Activated CD4-positive, alpha-beta T cell treated with anti-CD3 and anti-CD28 coated beads, Interleukin-2, amount 50 U/mL, for 16 hours (primary cell): ENCODE results near the gene SLIT1.

Experiments
- DNase-seq: peaks from one replicate; pipeline ENCODE4 v3.0.0-alpha.2; 2020

SLIT1 gene

DNA sequence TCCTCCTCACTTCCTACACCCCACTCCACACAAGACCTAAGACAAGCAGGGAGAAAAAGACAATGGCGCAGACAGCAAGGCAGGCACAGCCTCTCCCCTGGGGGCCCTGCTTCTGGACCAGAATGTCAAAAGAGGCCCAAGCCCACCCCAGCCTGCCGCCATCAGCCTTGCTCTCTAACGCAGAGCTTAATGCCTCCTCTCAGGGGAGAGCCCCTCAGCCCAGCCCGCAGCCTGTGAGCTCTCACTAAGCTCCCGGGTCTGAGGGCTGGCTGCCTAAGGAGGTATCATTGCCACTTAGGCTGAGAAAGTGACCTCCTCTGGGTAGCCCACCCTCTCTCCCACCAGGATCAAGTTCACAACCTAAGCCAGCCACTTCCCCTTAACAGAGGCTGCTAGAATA, 16.7 kb downstream of the SLIT1 start:
- no peak for DNase-seq

DNA sequence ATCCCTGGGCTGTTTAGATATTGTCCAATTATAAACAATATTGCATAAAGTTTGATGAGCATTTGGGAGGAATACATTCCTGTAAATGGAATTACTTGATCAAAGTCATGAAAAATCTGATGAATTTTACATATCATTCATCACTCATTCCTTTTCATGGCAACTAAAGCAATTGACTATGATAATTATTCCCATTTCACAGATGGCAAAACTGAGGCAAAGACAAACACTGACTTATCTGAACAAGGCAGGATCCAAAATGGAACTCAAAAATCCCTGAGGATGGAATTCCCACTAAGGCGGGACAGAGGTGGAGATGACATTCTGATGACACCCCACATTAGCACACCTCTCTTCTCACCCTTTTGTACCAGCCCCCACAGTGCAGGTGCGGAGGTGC, 17.1 kb downstream of the SLIT1 start:
- no peak for DNase-seq

DNA sequence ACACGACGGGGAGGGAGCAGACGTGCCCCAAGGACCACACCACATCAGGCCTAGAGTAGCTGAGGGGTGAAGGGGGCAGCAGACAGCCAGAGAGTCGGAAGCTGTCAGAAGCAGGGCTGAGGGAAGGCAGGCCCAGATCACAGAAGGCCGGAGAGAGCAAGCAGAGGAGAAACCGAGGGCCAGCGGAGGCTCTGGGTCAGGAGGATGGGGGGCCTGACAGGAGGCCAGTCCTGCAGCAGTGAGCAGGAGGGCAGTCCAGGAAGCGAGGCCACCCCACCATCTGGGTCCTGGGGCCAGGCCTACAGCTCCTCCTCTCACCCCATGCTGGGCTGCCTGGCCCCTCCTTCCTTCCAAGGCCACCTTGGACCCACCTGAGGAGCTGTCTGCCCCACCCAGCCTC, 20.3 kb downstream of the SLIT1 start:
- no peak for DNase-seq

DNA sequence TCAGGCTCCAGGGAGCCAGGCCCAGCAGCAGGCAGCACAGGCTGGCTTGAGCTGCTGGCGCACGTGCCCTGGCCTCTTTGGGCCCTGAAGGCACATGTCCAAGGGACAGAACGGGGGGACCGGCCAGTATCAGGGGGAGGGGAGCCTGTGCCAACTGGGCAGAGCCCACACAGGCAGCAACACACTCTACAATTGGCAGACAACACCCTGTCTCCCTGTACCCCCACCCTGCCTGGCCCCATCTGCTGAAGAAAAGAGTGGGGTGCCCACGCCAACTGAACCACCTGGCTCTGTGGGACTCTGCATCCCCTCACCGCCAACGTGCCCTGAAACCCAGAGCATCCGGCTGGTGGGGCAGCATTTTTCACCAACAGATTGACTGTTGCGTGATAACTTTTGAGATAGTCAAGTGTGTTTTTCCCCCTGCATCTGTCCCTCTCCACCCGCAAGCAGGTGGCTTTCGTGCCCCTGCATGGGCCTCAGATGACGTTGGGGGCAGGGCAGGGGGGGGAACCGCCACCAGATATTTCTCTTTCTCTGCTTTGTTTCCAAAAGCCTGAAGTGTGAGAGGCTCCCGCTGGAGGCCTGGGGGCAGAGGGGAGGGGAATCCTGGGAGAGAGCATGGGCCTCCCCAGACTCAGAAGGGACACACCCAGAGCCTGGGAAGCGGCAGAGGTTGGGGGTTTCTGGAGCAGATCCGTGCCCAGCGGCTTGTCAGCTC, 21.8 kb downstream of the SLIT1 start:
- no peak for DNase-seq

DNA sequence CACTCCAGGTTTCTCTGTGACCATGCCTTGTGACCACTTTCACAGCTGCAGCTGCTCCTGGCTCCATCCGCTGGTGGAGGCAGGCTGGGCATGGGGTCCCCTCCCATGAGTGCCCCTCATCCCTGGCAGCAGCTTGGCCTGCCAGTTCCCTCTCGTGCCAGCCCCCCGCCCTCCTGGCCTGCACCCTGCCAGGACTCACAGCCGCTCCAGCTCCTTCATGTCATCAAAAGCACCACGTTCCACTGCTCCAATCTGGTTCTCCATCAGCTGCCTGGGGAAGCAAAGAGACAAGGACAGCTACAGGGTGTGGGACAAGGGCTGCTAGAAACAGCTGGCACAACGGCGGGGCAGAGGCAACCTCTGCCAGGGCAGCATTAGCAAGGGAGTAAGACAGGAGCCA, 22.6 kb downstream of the SLIT1 start:
- DNase-seq, result no peak

DNA sequence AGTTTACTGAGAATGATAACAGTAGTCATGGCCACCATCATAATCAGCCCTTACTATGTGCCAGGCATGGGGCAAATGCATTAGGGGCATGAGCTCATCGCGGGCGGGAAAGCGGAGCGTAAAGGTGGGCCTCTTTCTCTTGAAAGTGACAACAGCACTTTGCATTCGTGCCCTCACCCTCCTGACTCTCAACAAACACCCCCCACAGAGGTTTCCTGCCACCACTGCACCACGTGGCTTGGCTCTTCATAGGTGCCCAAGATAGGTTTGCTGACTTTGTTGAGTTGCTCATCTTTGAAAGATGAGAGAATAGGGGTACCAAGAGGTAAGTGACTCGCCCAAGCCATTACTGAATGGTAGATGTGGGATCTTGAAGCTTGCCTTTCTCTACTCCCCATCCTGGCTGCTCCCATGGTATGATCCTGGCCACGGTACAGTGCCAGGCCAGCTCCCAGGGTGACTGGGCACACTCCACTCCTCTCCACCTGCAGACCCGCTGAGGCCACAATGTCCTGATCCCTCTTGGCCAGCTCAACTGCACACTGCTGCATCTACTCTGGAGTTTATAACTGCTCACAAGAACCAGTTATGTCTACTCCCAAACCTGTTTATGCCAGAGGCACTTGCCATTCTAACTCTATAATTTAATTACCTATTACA, 26.0 kb downstream of the SLIT1 start:
- no peak for DNase-seq

DNA sequence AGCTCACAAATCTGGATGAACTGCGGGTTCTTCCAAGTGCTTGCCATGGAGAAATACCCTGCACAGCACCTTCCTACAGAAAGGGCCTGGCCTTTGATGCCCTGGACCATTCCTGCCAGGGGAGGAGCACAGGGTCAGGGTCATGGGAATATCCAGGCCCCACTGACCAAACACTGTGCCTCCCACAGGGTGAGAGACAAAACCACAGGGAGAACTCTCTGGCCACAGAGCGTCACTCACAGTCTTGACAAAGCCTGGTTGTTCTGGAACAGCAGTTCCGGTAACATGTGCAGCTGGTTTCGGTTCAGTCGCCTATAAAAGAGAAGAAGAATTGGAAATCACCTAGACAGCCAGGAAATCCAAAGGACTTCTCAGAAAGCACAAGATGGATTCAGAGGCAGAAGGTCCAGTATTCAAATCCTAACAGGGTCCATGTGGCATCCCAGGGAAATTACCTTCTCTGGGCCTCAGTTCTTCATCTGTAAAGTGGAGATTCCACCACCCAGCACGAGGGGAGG, 28.1 kb downstream of the SLIT1 start:
- DNase-seq, result no peak

DNA sequence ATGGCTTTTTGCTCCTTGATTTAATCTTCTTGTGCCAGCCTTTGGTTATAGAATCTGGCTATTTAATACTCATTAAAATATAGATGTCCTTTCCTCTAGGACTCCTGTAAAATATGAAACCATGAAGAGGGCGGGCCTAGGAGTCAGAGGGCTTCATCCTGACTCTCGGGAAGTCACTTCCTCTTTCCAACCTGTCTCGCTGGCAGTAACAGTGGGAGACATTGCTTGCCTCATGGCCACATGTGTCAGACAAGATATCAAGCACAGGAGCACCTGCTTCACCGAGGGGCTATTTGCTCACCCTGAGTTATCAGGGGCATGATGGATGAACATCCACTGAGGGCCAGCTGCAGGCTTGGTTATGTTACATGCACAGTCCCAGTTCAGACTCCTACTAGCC, 31.0 kb downstream of the SLIT1 start:
- DNase-seq, result no peak

DNA sequence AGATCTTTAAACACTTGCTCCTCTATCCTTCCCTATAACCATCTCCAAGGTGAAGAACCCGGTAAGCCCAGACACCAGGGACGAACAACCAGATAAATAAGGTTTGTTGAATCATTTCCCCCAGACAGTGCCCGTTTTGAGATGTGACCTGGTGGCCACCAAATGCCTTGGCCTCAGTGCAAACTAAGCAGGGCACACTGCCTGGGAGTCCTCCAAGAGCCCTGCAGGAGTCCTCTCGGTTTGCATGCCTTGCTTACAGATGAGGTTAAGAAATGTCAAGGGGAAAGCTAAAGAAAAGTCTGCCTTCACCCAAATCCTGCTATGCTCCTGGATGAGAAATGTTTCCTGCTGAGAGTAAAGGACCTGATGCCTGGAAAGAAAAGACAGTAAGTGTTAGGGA, 31.6 kb downstream of the SLIT1 start:
- DNase-seq, result no peak

DNA sequence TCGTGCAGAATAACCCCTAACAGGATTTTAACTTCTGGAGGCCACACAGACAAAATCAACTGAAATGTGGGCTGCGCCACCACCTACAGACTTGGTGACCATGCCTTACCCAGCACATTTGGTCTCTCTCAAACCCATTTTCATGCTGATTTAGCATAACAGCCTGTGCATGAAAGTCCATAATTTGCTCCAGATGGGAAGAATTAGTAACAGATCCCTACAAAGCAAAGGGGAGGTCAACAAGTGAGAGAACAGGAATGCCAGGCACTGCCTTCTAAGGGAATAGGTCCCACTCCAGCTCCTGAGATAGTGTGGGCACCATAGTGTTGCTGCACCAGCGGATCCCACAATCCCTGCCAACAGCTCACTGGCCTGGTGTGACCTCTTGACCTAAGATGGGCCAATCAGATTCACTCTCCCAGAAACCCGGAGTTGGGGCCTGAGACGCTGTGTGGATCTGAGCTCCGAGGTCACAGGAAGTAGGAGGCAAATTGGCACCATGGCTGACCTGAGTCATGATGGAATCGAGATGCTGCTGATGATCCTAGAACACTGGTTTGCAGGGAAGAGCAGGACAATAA, 32.4 kb downstream of the SLIT1 start:
- no peak for DNase-seq

DNA sequence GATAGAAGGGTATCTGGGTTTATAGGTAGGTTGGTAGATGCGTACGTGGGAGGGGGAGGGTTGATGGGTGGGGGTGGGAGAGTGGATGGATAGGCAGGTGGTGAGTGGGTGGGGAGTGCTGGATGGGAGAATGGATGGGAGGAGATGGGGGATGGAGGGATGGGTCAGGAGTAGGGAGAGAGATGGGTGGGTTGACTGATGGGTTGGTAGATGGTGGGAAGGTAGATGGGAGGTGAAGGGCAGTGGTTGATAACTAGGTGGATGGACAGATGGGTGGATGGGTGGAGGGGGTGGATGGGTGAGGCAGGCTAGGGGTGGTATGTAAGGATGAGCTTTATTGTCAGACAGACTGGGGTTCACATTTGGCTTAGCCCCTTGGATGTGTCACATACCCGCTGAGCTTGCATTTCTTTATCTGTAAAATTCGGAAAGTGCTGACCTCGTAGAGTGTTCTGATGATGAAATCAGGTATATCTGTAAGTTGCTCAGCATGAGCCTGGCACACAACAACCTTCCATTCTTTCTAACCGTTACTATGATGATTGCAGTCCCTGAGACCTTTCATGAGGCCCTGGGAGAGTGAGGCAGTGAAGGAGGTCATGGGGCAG, 34.3 kb downstream of the SLIT1 start:
- DNase-seq, result no peak

DNA sequence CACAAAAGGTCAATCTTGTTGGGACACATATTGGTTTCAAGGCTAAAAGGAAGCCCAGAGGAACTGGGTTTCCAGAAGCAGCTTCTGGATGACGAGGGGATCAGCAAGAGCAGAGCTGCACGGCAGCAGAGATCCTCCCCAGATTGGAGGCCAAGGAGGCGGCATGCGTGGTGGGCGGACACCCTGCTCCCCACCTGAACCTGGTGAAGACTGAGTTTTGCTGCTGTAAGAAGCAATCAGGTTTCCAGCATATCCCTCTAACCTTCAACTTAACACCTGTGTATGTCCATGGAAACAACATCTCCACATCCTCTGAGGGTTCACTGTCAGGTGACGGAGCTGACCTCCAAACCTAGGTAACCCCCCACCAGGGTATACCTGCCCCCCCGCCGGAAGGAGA, 35.1 kb downstream of the SLIT1 start:
- DNase-seq, result no peak

DNA sequence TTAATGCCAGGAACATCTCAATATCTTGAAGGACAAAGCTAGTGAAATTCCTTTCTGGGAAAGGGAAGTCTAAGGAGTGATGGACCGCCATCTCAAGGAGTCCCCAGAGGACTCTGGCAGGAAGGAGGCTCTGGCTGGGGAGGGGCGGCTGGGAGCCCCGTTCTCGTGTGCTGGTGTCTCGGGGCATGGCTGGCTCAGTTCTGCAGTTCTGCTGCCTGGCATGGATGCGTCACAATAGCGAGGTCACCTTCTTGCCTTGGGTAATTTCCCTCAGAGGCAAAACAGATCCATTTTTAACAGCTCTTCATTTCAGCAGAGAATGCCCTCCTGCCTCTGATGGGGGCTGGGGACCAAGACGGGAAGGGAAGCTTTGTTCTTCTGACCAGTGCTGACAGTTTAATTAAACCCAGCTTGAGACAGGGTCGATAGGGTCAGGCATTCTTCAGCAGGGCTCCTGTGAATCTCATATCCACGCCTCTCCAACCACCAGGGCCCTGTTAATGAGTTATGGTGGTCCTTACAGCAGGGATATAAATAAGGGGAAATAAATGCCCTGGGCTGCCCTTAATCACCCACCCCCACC, 35.7 kb downstream of the SLIT1 start:
- DNase-seq, result no peak

DNA sequence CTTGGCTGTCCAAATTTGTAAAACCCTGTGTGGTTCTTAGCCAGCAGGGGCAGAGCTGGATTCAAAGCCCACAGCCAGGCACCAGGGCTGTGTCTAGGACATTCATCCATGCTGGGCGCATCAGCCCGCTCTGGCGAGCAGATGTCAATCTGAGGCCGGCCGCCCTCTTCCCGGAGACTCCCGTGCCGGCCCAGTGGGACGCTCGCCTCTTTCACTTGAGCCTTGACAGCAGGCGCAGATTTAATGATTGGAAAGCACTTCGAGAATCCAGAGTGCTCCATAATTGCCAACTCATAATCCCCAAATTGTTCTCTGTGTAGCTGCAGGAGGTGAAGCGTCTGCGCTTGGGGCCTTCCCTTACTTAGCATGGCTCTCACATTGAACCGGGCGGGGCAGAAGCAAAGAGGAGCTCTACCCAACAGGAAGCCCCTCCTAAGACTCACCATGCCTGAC, 36.7 kb downstream of the SLIT1 start:
- no peak for DNase-seq

DNA sequence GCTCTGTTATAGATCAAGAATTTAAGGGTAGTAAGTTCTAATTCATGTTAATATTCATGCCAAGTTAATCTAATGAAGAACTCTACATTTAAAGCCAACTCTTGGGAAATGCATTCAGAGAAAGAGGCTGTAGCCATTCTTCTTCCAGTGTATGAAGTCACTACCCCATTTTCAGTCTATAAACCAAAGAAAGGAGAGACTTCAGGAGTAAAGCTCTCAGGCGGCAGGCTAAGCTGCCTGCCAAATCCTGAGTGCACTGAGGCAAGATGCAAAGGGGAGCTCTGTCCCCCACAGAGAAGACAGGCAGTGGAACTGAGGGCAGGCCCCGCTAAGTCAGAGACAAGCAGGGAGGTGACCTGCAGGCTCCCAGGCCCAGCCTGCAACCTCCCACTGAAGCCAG, 41.5 kb downstream of the SLIT1 start:
- no peak for DNase-seq

DNA sequence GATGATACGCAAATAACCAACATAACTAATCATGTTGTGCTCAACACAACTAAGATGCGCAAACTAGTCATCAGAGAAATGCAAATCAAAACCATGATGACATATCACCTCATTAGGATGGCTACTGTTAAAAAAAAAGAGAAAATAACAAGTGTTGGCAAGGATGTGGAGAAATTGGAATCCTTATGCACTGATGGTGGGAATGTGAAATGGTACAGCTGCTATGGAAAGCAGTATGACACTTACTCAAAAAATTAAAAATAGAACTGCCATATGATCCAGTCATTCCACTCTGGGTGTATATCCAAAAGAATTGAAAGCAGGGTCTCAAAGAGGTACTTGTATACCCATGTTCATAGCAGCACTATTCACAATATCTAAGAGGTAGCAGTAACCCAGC, 42.9 kb downstream of the SLIT1 start:
- DNase-seq, result no peak

DNA sequence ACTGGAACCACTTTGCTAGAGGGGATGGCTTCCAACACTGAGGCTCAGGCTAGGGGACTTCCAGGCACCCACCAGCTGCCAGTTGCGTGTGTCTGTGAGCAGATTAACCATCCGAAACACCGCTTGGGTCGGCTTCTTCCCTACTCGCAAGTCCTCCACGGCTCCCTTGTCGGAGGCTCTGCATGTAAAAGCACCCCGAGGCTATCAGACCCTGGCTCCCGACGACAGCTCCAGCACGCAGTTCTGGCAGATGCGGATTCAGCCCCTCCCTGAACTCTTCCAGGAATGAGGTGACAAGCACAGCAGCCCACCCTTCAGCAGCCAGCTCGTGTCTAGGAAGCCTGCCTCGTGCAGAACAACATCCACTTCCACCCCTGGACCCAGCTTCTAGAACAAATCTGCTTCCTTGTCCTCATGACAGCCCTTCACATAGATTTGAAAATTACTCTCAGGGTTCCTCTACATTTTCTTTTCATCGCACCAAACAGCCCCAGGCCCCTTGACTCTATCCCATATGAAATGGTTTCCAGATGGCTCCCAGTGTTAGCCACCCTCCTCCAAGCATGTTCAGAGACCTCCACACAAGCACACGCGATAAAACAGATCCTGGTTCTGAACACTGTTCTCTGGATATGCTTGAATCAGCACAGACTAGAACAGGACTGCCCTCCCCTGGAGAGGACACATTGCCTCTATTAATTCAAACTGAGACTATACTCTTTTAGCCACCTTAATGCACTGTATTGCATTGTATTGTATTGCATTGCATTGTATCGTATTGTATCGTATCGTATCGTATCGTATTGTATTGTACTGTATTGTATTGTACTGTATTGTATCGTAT, 44.6 kb downstream of the SLIT1 start:
- DNase-seq, result no peak

DNA sequence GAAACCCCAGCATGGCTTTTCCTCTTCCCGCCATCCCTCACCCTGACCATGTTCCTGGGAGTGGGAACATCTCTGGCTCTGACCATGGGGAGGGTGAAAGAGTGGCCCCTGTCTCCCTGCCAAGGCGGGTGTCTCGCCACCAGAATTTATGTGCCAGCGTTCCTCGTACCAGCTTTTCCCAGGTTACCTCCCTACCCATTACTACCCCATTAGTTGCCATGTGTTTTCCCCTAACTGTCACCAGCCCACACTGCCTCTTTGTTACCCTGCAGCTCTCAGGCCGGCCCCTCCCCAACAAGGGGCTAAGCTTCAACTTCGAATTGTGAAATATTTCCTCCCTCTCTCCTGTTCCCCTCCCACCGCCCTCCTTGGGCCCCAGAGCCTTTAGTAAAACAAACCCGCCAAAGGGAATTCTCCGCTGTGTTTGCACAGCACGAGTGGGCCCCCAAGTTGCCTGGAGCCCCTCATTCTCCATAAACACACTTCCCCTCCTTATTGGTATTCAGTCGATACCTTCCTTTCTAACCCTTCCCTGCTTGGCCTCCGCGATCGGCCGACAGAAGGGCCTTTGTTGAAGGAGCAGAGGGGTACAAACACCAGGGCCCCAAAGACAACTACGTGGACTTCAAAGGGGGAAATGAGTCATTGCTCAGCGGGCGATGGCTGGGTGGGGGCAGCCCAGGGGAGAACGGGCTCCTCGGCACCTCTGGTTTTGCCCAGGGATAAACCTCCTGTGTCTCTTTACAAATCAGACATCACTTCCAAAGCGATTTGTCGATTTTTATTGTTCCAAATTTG, 45.5 kb downstream of the SLIT1 start:
- DNase-seq, result no peak

DNA sequence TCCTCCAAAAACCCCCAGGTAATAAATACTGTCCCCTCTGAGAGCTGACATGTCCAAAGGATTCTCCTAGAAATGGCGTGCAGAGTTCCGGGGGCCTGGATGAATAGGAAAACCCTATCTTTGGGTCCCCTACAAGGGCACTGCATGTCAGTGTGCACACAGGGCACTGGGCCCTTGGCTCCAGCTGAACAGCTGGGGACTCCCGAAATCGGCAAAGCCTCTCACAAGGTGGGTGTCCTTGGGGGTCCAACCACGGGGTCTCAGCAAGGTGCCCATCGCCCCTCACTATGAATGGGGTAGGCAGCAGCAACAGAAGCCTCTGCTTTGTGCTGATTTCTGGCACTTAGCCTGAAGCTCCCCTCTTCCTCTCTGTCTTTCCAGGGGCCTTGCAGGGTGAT, 46.1 kb downstream of the SLIT1 start:
- no peak for DNase-seq

DNA sequence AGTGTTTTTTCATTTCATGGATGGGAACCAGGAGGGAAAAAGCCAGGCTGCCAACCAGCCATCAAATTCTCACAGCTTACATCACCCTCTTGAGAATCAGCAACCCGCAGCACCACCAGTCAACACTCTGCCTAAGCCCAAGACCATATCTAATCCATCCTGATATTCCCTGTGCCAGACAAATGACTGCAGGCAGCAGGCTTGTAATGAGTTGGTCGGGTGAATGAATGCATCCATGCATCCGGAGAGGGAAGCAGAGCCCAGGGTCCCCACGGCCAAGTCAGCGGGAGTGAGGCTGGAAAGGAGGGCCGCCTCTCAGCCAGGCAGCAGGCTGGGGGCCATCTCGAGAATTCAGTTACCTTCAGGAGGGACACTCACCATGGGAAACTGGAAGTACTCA, 46.9 kb downstream of the SLIT1 start:
- DNase-seq, result no peak

DNA sequence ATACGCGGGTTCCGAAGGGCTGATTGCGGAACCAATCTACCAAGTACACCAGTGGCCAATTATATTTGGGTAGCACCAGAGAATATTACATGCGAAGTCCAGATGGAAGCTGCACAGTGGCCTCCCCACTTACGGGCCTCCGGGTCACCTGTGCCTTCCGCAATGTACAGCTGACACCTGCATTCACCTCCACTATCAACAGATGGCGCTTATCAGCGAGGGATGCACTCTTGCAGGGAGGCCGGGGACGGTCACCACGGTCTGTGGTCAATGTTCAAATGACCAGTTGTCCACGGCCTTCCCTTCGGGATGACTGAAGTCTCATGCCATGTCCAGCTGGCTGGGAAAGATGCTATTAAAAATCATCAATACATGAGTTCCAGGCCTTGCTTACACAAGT, 47.6 kb downstream of the SLIT1 start:
- DNase-seq, result no peak

DNA sequence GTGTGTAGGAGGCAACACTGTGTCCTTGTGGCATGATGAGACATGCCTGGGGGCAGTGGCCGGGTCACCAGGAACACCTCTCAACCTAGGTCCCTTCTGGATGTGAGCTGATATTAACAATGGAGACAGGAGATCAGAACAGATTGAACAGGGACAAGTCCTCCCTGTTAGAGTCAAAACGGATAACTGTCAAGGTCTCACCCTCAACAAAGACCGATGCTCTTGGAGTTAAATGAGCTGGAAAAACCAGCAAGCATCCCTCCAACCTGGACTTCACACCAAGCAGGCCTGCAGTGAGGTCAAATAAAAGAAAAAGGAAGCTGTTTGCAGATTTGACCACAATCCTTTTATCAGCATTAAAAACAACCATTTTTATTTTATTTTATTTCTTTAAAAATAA, 49.0 kb downstream of the SLIT1 start:
- no peak for DNase-seq
